GOT3 (cell line): ENCODE measurements around the gene ZNF865.
"Not testable (repeated sequence)": the region's sequence is repeated elsewhere in the genome, so short reads cannot be mapped to it uniquely, and the experiment has no call there.

Experiments
- DNase-seq: peaks from one replicate; lab custom pipeline; 2025; ENCODE audit warnings: mixed read lengths; lab: John Stamatoyannopoulos, UW

The ZNF865 gene

GRCh38 chr19:55605637-55606470 is at the start of gene ZNF865:
Gene ZNF865 (plus strand): TSS chr19:55605647. CDS start chr19:55613619, 7,972 bp downstream.
- DNase-seq, result peak; percentile 18

GRCh38 chr19:55559684-55560083 is 45.8 kb upstream of the ZNF865 start:
- no peak for DNase-seq

GRCh38 chr19:55563261-55563690 is 42.2 kb upstream of the ZNF865 start:
- no peak for DNase-seq

- DNase-seq, result no peak
Observed at GRCh38 chr19:55566823-55567222, 38.6 kb upstream of the ZNF865 start.

- no peak for DNase-seq
Observed at GRCh38 chr19:55567708-55568328, 37.6 kb upstream of the ZNF865 start.

GRCh38 chr19:55569477-55569876 is 36.0 kb upstream of the ZNF865 start:
- DNase-seq, result not testable (repeated sequence)

- not testable (repeated sequence) for DNase-seq
Observed at GRCh38 chr19:55573929-55574328, 31.5 kb upstream of the ZNF865 start.

GRCh38 chr19:55576746-55577145 is 28.7 kb upstream of the ZNF865 start:
- no peak for DNase-seq

- DNase-seq, result no peak
Observed at GRCh38 chr19:55578031-55578760, 27.3 kb upstream of the ZNF865 start.

GRCh38 chr19:55578761-55579747 is 26.4 kb upstream of the ZNF865 start:
- no peak for DNase-seq

- no peak for DNase-seq
Observed at GRCh38 chr19:55579766-55580621, 25.5 kb upstream of the ZNF865 start.

GRCh38 chr19:55580628-55581144 is 24.8 kb upstream of the ZNF865 start, which contains the start of gene ZNF579:
Gene ZNF579 (minus strand): TSS chr19:55580848. CDS start chr19:55579639, 1,209 bp downstream.
- peak; percentile 33 for DNase-seq

- no peak for DNase-seq
Observed at GRCh38 chr19:55581145-55581822, 24.2 kb upstream of the ZNF865 start.

GRCh38 chr19:55581823-55582223 is 23.6 kb upstream of the ZNF865 start:
- no peak for DNase-seq

GRCh38 chr19:55582284-55582683 is 23.2 kb upstream of the ZNF865 start:
- DNase-seq, result not testable (repeated sequence)

- not testable (repeated sequence) for DNase-seq
Observed at GRCh38 chr19:55583897-55584296, 21.6 kb upstream of the ZNF865 start.

- DNase-seq, result no peak
Observed at GRCh38 chr19:55584871-55585270, 20.6 kb upstream of the ZNF865 start.

GRCh38 chr19:55585658-55586339 is 19.6 kb upstream of the ZNF865 start:
- no peak for DNase-seq
